ENCODE measurements around the gene AIG1.

Gene AIG1

DNA sequence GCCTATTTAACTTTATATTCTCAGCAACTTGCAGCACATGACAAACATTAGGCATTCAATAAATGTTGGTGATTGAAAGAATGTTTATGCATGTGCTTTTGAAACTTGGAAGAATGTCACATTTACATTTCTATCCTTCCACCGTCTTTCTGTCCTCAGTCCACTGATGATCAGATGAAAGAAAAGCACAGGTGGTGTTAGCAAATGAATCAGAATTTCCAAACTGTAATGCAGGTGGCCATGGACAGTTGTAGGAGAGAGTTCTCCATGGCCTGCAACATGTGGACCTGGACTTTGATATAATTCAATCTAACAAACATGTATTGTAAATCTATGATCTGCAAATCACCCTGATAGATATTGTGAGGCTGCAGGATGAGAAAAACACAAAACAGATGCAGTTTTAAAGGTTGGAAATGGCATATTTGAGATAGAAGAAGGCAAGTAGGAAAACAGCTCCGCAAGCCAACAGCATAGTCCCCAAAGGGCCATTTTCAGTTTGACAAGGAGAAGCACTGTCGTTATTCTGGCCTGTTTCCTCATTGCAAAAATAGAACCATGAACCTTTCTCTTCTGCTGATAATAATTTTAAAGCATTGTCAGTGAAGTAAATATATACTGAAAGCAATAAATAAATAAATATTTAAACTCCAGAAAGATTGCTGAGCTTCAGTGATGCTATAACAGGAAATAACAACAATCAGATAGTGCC lies 119.4 kb downstream of the AIG1 start:
- no peak overlapping the region for H3K4me3 ChIP-seq (replicated peaks; ENCODE audit: low read depth, low read length)
- no peak for DNase-seq (ENCODE audit: extremely low read depth, low read depth)
- TF ChIP-seq, protein P1, sequence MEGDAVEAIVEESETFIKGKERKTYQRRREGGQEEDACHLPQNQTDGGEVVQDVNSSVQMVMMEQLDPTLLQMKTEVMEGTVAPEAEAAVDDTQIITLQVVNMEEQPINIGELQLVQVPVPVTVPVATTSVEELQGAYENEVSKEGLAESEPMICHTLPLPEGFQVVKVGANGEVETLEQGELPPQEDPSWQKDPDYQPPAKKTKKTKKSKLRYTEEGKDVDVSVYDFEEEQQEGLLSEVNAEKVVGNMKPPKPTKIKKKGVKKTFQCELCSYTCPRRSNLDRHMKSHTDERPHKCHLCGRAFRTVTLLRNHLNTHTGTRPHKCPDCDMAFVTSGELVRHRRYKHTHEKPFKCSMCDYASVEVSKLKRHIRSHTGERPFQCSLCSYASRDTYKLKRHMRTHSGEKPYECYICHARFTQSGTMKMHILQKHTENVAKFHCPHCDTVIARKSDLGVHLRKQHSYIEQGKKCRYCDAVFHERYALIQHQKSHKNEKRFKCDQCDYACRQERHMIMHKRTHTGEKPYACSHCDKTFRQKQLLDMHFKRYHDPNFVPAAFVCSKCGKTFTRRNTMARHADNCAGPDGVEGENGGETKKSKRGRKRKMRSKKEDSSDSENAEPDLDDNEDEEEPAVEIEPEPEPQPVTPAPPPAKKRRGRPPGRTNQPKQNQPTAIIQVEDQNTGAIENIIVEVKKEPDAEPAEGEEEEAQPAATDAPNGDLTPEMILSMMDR (IDR thresholded peaks at IDR 0.05; ENCODE audit: low read depth, low read length, missing control alignments), result no peak

- H3K4me3 ChIP-seq (replicated peaks; ENCODE audit: low read depth, low read length), result no peak overlapping the region
Observed at GRCh38 chr6:143180826-143181225, 120.1 kb downstream of the AIG1 start.

GRCh38 chr6:143183666-143184065 lies 123.0 kb downstream of the AIG1 start:
- H3K4me3 ChIP-seq (replicated peaks; ENCODE audit: low read depth, low read length), result no peak overlapping the region
- DNase-seq (ENCODE audit: extremely low read depth, low read depth), result no peak
- TF ChIP-seq, protein P1 (IDR thresholded peaks at IDR 0.05; ENCODE audit: low read depth, low read length, missing control alignments), result no peak

More at GRCh38 chr6:143180826-143181225, 120.1 kb downstream of the AIG1 start:
- TF ChIP-seq, protein P1 (IDR thresholded peaks at IDR 0.05; ENCODE audit: low read depth, low read length, missing control alignments), result no peak
- no peak for DNase-seq (ENCODE audit: extremely low read depth, low read depth)

DNA sequence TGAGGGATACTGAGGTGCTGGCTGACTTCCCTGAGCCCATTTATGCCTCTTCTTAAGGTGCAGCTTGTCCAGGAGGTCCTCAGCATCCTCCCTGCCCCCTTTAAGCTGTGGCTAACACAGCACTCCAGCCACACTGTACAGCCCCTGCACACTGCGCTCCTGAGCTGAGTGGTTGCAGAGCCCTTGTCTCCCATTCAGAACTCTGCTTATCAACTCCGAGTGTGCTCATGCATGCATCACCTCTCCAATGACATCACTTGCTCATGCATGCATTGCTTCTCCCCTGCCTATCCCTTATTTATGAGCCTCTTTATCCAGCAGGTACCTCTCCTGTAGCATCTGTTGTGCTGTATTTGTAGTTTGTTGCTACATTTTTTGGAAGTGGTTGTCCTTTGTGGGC lies 124.6 kb downstream of the AIG1 start:
- no peak for DNase-seq (ENCODE audit: extremely low read depth, low read depth)
- TF ChIP-seq, protein P1 (IDR thresholded peaks at IDR 0.05; ENCODE audit: low read depth, low read length, missing control alignments), result no peak
- H3K4me3 ChIP-seq (replicated peaks; ENCODE audit: low read depth, low read length), result no peak overlapping the region

DNA sequence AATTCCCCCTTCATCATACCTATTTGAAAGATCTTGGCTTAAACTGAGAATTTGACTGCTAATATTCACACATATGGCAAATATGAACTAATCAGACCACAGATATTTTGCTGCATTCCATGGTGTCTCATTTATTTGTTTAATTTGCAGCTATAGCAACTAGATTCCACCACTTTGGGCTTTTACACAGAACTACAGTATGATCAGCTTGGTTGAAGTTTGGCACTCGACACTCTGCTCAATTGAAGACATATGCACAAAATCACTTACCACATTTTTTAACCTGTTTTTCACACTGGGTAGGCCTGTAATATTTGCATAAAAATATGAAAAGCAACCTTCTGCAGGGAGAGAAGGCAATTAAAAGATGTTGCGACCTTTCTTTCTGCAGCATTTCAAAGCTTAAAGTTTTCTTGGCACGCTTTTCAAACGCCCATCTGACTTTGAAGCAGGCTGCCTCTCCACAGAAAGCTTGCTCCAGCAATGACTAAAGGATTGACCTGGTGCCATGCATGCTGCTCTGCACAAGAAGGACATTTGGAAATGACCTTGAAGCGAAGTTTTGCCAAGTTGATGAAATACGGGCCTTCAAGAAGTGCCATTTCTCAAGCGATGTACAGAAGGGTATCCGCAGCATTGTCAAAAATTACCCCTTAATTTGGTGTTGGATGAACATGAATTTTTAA lies 126.7 kb downstream of the AIG1 start:
- peak; percentile 45 for DNase-seq (ENCODE audit: extremely low read depth, low read depth)
- H3K4me3 ChIP-seq (replicated peaks; ENCODE audit: low read depth, low read length), result no peak overlapping the region
- TF ChIP-seq, protein P1 (IDR thresholded peaks at IDR 0.05; ENCODE audit: low read depth, low read length, missing control alignments), result no peak

DNA sequence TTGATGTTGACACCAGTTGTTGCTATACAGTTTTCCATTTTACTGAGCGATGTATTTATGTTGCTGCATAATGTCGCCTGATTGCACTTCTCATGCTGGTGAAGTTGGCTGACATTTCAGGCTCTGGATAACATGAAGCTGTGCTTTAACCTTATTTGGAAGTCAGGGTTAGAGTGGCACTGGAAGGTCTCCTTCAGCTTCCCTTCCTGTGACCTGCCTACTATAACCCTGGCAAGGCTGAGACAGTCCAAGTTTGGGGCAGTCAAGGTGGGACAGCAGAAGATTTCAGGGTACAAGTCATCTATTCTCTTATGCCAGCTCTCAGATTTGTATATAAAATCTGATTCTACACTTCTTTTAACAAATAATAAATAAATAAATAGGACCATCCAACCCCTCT lies 127.6 kb downstream of the AIG1 start:
- TF ChIP-seq, protein P1 (IDR thresholded peaks at IDR 0.05; ENCODE audit: low read depth, low read length, missing control alignments), result no peak
- no peak overlapping the region for H3K4me3 ChIP-seq (replicated peaks; ENCODE audit: low read depth, low read length)
- DNase-seq (ENCODE audit: extremely low read depth, low read depth), result no peak

Data from HFF-Myc (cell line).